Fibroblast of lung (primary cell): ENCODE data around the gene MED28.

Experiments used
- CTCF ChIP-seq, 2 donors: IDR thresholded peaks in 1 of 2; conservative IDR thresholded peaks in 1 of 2; 1 replicate in 1 of 2; 2 replicates in 1 of 2; pipeline ENCODE4 v1.5.1; 2011 to 2012; ENCODE audit warnings: low read length in 2 of 2, control low read depth in 1 of 2, inconsistent platforms in 1 of 2, low read depth in 1 of 2, mild to moderate bottlenecking in 1 of 2
- EZH2 ChIP-seq: IDR thresholded peaks from 2 replicates; pipeline ENCODE4 v1.5.1; 2012; ENCODE audit warnings: low read length, control low read depth, mild to moderate bottlenecking; ENCODE audit errors: missing control alignments

GRCh38 chr4:17584521-17585213, 29.8 kb upstream of the MED28 start:
- TF ChIP-seq EZH2: no peak
- TF ChIP-seq CTCF (conservative IDR thresholded peaks at IDR 0.05 in 1 of 2, IDR thresholded peaks at IDR 0.05 in 1 of 2; ENCODE audit: low read depth in 1 of 2, low read length in 2 of 2): no peak
